Measurements from ENCODE around the gene ATXN7L2. TPM values are rescaled to one million over a fixed set of nuclear protein-coding genes. Genes with fewer than 3 reads are reported as not detected.

The ATXN7L2 gene
- total RNA-seq, 1 experiment from 2014 or later, result 7.3 TPM

GRCh38 chr1:109495738-109496137, 12.0 kb downstream of the ATXN7L2 start:
- no TSS peak for BruUV-seq (replicated peaks)
- ChIA-PET POLR2A (interaction anchor here (1.0 kb wide), 1 partner anchor 255 kb away, joined by 3 read pairs; no protein-coding TSS in a partner anchor), CTCF (interaction anchor here (0.6 to 40.0 kb wide), 5 partner anchors 11 to 278 kb away, joined by 3 to 1071 read pairs (median 7); partner anchors contain the start of genes ATXN7L2 and GPR61)
- no peak for TF ChIP-seq CTCF (IDR thresholded peaks at IDR 0.05; ENCODE audit: unreplicated experiment)
- Mint-ChIP-seq H3K36me3 (ENCODE audit: insufficient read depth, unreplicated experiment) (peaks cover 13% of the 10 kb centered on the region), H3K27ac (ENCODE audit: low read depth, unreplicated experiment) (no peak overlapping the region), H3K27me3 (ENCODE audit: insufficient read depth, unreplicated experiment) (no peaks in the 10 kb centered on the region), H3K4me1 (ENCODE audit: insufficient read depth, unreplicated experiment) (no peaks in the 10 kb centered on the region), H3K4me3 (ENCODE audit: unreplicated experiment) (peak overlapping the region; percentile 98), H3K9me3 (ENCODE audit: unreplicated experiment) (no peaks in the 10 kb centered on the region)
- DNase-seq (ENCODE audit: unreplicated experiment), result no peak
- intact Hi-C loops (cut with micrococcal nuclease), result no loop called here

- no TSS peak for BruUV-seq (replicated peaks)
- no peaks in the 10 kb centered on the region for H3K27me3 Mint-ChIP-seq (ENCODE audit: insufficient read depth, unreplicated experiment)
- POLR2A ChIA-PET, result interaction anchor here (0.5 to 1.2 kb wide), 3 partner anchors 8 to 49 kb away, joined by 3 to 4 read pairs (median 3); no protein-coding TSS in a partner anchor
- CTCF ChIA-PET, result interaction anchor here (0.6 to 40.0 kb wide), 14 partner anchors 9 to 646 kb away, joined by 3 to 1071 read pairs (median 3); partner anchors contain the start of genes AMIGO1 and GPR61
- no peaks in the 10 kb centered on the region for H3K9me3 Mint-ChIP-seq (ENCODE audit: unreplicated experiment)
- peaks cover 13% of the 10 kb centered on the region for H3K36me3 Mint-ChIP-seq (ENCODE audit: insufficient read depth, unreplicated experiment)
- H3K27ac Mint-ChIP-seq (ENCODE audit: low read depth, unreplicated experiment), result no peak overlapping the region
- no peak for TF ChIP-seq CTCF (IDR thresholded peaks at IDR 0.05; ENCODE audit: unreplicated experiment)
- no peak overlapping the region for H3K4me3 Mint-ChIP-seq (ENCODE audit: unreplicated experiment)
- H3K4me1 Mint-ChIP-seq (ENCODE audit: insufficient read depth, unreplicated experiment), result no peaks in the 10 kb centered on the region
- DNase-seq (ENCODE audit: unreplicated experiment), result no peak
- intact Hi-C loops (cut with micrococcal nuclease), result no loop called here
These were observed 13.9 kb downstream of the ATXN7L2 start for GRCh38 chr1:109497449-109498160.

- intact Hi-C loops (cut with micrococcal nuclease), result no loop called here
- peak; percentile 35 for TF ChIP-seq CTCF (IDR thresholded peaks at IDR 0.05; ENCODE audit: unreplicated experiment)
- Mint-ChIP-seq H3K27ac (ENCODE audit: low read depth, unreplicated experiment) (no peak overlapping the region), H3K36me3 (ENCODE audit: insufficient read depth, unreplicated experiment) (peaks cover 13% of the 10 kb centered on the region), H3K4me3 (ENCODE audit: unreplicated experiment) (no peak overlapping the region), H3K27me3 (ENCODE audit: insufficient read depth, unreplicated experiment) (no peaks in the 10 kb centered on the region), H3K4me1 (ENCODE audit: insufficient read depth, unreplicated experiment) (no peaks in the 10 kb centered on the region), H3K9me3 (ENCODE audit: unreplicated experiment) (no peaks in the 10 kb centered on the region)
- CTCF ChIA-PET, result interaction anchor here (0.6 to 40.0 kb wide), 14 partner anchors 8 to 526 kb away, joined by 3 to 1071 read pairs (median 3); partner anchors contain the start of genes AMIGO1 and GPR61
- no peak for DNase-seq (ENCODE audit: unreplicated experiment)
- no TSS peak for BruUV-seq (replicated peaks)
- POLR2A ChIA-PET, result interaction anchor here (1.2 kb wide), 1 partner anchor 48 kb away, joined by 3 read pairs; no protein-coding TSS in a partner anchor
These were observed 14.6 kb downstream of the ATXN7L2 start for GRCh38 chr1:109498161-109498801.

GRCh38 chr1:109499081-109499480, 15.4 kb downstream of the ATXN7L2 start:
- no peaks in the 10 kb centered on the region for H3K27me3 Mint-ChIP-seq (ENCODE audit: insufficient read depth, unreplicated experiment)
- no peak for TF ChIP-seq CTCF (IDR thresholded peaks at IDR 0.05; ENCODE audit: unreplicated experiment)
- ChIA-PET CTCF (interaction anchor here (0.6 to 40.0 kb wide), 9 partner anchors 9 to 527 kb away, joined by 3 to 1071 read pairs (median 3); partner anchors contain the start of gene GPR61), POLR2A (no interaction called here)
- no peak overlapping the region for H3K4me3 Mint-ChIP-seq (ENCODE audit: unreplicated experiment)
- no peaks in the 10 kb centered on the region for H3K9me3 Mint-ChIP-seq (ENCODE audit: unreplicated experiment)
- BruUV-seq (replicated peaks), result no TSS peak
- peaks cover 4% of the 10 kb centered on the region for H3K4me1 Mint-ChIP-seq (ENCODE audit: insufficient read depth, unreplicated experiment)
- peak overlapping the region; percentile 3 for H3K27ac Mint-ChIP-seq (ENCODE audit: low read depth, unreplicated experiment)
- DNase-seq (ENCODE audit: unreplicated experiment), result no peak
- peaks cover 13% of the 10 kb centered on the region for H3K36me3 Mint-ChIP-seq (ENCODE audit: insufficient read depth, unreplicated experiment)
- intact Hi-C loops (cut with micrococcal nuclease), result no loop called here

Data from MCF 10A (cell line).